ENCODE data around the gene ZDHHC7.
A peak's percentile ranks its signal among the peaks of the same experiment; 100 is the strongest.
"Not testable (repeated sequence)": the region's sequence is repeated elsewhere in the genome, so short reads cannot be mapped to it uniquely, and the experiment has no call there.

Gene ZDHHC7

GRCh38 chr16:85010931-85011845 is at the start of gene ZDHHC7:
ZDHHC7 (minus strand) TSS chr16:85011535; CDS start chr16:84990618, 20,917 bp downstream.
- peak; percentile 57 for DNase-seq (ENCODE audit: low read depth)

GRCh38 chr16:85058909-85059308 is 47.6 kb upstream of the ZDHHC7 start:
- DNase-seq (ENCODE audit: low read depth): no peak

DNA sequence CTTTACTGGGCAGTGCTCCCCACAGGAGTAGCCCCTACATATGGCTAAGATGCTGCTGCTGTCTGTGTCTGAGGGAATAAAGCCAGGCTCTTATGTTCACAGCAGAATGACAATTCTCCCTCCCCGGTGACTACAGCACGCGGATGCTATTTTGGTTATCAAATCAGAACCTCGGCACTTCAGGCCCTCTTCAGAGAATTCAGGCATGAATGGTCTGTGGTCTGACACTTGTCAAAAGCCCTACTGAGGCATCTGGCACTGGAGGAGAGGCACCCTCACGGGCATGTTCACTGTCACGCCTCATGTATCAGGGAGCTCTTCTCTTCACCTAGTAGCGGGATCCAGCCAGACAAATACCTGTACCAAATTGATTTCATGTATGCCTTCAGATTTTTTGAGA is 46.6 kb upstream of the ZDHHC7 start:
- DNase-seq (ENCODE audit: low read depth): no peak

- DNase-seq (ENCODE audit: low read depth): no peak
Observed at GRCh38 chr16:85057212-85057889, 46.0 kb upstream of the ZDHHC7 start.

DNA sequence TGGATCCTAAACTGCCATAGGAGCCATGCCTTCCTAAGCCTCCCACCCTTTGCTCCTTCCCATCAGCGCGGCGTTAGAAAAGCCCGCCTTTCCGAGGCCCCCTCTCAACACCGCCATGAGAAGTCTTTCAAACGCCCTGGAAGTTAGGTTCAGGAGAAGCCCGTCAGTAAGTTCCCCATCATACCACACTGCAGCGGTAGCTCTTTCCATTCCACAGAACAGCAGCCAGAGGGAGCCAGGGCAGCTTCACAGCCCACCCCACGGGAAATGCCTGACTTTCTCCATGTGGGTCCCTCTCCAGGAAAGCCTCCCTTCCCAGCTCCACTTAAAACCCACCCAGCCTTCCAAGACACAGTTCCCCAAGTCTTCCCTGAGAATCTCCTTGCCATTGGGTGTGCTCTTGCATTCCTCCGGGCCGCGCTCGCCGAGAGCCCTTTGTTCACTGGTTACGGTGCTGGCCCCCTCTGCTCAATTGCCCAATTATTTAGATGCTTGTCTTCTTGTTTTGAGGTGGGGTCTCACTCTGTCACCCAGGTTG is 44.9 kb upstream of the ZDHHC7 start:
- no peak for DNase-seq (ENCODE audit: low read depth)

- peak; percentile 19 for DNase-seq (ENCODE audit: low read depth)
Observed at GRCh38 chr16:85055493-85056210, 44.3 kb upstream of the ZDHHC7 start.

DNA sequence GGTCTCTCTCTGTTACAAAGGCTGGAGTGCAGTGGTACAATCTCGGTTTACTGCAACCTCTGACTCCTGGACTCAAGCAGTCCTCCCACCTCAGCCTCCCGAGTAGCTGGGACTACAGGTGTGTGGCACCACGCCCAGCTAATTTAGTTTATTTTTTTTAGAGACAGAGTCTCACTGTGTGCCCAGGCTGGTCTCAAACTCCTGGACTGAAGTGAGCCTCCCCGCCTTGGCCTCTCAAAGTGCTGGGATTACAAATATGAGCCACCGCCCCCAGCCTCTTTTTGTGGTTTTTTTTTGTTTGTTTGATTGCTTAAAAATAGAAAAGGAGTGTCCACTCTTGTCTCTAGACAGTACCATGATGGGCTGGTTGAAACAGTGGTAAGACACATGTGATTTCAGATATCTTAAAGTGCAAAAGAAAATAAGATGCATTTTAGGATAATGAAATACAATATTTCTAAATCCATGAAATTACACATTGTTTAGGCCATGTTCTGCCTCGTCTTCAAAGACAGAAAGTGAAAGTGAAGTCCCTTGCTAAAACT is 43.7 kb upstream of the ZDHHC7 start:
- DNase-seq (ENCODE audit: low read depth): no peak

DNA sequence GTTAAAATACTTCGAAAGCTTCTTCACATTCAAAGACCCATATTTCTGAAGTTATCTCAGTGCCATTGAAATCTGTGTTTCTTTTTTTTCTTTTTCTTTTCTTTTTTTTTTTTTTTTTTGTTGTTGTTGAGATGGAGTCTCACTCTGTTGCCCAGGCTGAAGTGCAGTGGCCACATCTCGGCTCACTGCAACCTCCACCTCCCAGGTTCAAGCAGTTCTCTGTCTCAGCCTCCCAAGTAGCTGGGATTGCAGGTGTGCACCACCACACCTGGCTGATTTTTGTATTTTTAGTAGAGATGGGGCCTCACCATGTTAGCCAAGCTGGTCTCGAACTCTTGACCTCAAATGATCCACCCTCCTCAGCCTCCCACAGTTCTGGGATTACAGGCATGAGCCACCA is 43.0 kb upstream of the ZDHHC7 start:
- not testable (repeated sequence) for DNase-seq (ENCODE audit: low read depth)

GRCh38 chr16:85052536-85052935 is 41.2 kb upstream of the ZDHHC7 start:
- no peak for DNase-seq (ENCODE audit: low read depth)

- DNase-seq (ENCODE audit: low read depth): no peak
Observed at GRCh38 chr16:85051683-85052082, 40.3 kb upstream of the ZDHHC7 start.

DNA sequence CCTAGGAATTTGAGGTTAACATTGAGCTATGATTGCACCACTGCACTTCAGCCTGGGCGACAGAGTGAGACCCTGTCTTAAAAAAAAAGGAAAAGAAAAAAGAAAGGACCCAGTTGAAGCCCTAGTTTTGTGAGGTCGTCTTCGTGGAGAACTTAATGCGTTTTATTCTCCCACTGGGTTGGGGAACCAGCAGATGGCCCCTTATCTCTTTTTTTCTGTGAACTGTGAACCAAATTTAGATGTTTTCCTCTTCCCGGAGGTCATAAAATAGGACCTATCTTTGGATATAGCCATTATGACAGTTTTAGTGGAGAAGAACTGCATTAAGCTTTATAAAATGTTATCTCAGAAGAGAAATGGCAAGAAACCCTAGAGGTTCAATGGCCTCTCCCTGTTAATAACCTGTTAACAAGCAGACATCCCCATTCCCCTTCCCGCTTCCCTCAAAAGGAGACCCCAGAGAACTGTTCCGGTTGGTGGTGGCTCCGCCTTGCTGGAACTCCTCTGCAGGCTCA is 39.8 kb upstream of the ZDHHC7 start:
- no peak for DNase-seq (ENCODE audit: low read depth)

DNA sequence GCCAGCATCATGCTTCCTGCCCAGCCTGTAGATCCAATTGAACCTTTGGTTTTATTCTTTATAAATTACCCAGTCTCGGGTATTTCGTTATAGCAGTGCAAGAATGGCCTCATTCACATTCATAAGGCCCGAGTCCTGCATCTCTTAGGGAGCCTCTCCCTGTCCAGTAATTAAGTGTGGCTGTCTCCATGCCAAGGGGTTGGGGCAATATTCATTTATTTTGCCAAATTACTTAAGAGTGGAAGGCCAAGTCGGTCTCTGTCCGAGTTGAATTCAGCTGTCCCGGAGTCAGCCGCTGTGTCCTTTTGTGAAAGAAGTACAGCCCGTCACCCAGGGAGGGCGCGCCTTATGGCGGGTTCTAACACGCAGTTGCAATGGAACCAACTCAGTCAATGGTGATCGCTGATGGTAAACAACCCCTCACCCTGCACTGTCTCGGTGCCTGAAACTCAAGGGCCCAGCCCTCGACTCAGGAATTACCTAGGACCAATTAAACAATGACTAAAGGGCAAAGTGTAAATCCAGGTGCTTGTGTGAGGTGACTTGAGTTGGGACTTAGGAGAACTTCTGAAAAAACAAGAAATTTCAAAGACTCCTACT is 38.5 kb upstream of the ZDHHC7 start:
- no peak for DNase-seq (ENCODE audit: low read depth)

DNA sequence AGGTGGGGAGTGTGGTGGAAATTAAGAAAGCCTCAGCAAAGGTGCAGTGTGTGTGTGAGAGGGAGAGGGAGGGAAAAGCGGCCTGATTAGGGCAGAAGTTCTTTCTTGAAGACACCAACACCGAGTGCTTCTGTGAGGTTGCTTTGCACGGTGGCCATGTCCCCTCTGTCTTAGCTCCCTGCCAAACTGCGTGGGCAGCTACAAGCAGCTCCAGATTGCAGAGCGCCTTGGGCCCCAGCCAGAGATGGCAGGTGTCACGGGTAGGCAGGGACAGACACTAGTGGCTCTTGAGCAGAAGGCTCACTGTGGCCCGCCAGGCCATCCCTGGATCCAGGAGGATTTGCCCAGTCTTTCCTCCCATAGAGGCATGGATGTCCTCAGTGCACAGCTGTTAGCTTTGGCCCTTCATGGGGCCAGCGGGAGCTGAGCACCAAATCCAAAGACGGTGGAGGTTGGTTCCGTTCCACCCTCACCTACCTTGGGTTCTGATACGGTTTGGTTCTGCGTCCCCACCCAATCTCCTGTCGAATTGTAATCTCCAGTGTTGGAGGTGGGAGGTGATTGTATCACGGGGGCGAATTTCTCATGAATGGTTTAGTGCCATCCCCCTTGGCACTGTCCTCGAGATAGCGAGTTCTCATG is 37.7 kb upstream of the ZDHHC7 start:
- DNase-seq (ENCODE audit: low read depth): no peak

GRCh38 chr16:85047867-85048455 is 36.6 kb upstream of the ZDHHC7 start:
- no peak for DNase-seq (ENCODE audit: low read depth)

- DNase-seq (ENCODE audit: low read depth): no peak
Observed at GRCh38 chr16:85046931-85047866, 35.9 kb upstream of the ZDHHC7 start.

- DNase-seq (ENCODE audit: low read depth): no peak
Observed at GRCh38 chr16:85046472-85046916, 35.2 kb upstream of the ZDHHC7 start.

DNA sequence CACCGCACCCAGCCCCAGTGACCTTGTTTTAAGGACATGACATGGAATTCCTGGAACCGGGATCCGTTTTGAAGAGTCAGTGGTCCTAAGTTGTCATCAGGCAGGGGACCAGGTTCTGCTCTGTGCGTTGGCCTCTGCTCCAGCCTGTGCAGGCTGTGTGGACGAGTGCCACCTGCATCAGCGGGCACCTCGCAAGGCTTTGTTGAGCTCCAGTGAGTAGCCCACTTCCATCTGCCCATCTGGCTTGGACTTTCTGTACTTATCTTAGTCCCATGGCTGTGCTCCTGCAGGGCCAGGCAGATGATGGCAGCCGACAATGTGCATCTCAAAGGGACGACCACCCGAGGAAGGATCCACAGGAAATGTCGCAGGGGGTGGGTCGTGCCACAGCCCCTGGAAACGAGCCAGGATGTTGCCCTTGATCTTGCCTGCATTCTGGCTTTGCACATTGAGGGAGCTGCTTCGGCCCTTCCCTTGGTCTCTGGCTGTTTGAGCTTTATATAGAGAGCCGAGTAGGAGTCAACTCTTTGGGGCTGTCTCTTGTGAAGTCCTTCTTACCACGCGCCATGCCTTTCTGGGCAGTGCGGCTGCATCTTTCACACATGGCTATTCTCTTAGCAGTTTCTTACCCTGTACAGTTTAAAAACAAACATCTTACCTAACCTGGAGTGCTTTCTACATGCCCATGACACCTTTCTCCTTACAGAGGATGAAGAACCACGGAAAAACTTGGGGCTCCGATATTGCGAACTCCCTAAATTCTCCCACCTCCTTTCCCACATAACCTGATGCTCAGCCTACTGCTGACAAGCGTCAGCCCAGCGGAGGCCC is 34.5 kb upstream of the ZDHHC7 start:
- DNase-seq (ENCODE audit: low read depth): no peak

DNA sequence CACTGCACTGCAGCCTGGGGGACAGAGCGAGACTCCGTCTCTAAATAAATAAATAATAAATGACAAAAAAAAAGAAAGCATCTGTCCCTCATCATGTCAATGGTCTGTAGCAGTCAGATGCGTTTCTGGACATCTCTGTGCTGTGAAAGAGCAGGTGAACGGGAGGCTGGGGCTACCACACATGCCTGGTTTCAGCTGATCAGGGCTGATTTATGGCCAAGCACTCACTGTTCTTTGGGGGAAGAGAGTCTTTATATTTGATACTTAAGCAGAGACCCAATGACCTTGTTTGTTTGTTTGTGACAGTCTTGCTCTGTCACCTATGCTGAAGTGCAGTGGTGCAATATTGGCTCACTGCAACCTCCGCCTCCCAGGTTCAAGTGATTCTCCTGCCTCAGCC is 33.7 kb upstream of the ZDHHC7 start:
- DNase-seq (ENCODE audit: low read depth): no peak
